ENCODE measurements around the gene SEMA6A.
A peak's percentile ranks its signal among the peaks of the same experiment; 100 is the strongest.

The SEMA6A gene, protein sequence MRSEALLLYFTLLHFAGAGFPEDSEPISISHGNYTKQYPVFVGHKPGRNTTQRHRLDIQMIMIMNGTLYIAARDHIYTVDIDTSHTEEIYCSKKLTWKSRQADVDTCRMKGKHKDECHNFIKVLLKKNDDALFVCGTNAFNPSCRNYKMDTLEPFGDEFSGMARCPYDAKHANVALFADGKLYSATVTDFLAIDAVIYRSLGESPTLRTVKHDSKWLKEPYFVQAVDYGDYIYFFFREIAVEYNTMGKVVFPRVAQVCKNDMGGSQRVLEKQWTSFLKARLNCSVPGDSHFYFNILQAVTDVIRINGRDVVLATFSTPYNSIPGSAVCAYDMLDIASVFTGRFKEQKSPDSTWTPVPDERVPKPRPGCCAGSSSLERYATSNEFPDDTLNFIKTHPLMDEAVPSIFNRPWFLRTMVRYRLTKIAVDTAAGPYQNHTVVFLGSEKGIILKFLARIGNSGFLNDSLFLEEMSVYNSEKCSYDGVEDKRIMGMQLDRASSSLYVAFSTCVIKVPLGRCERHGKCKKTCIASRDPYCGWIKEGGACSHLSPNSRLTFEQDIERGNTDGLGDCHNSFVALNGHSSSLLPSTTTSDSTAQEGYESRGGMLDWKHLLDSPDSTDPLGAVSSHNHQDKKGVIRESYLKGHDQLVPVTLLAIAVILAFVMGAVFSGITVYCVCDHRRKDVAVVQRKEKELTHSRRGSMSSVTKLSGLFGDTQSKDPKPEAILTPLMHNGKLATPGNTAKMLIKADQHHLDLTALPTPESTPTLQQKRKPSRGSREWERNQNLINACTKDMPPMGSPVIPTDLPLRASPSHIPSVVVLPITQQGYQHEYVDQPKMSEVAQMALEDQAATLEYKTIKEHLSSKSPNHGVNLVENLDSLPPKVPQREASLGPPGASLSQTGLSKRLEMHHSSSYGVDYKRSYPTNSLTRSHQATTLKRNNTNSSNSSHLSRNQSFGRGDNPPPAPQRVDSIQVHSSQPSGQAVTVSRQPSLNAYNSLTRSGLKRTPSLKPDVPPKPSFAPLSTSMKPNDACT

DNA sequence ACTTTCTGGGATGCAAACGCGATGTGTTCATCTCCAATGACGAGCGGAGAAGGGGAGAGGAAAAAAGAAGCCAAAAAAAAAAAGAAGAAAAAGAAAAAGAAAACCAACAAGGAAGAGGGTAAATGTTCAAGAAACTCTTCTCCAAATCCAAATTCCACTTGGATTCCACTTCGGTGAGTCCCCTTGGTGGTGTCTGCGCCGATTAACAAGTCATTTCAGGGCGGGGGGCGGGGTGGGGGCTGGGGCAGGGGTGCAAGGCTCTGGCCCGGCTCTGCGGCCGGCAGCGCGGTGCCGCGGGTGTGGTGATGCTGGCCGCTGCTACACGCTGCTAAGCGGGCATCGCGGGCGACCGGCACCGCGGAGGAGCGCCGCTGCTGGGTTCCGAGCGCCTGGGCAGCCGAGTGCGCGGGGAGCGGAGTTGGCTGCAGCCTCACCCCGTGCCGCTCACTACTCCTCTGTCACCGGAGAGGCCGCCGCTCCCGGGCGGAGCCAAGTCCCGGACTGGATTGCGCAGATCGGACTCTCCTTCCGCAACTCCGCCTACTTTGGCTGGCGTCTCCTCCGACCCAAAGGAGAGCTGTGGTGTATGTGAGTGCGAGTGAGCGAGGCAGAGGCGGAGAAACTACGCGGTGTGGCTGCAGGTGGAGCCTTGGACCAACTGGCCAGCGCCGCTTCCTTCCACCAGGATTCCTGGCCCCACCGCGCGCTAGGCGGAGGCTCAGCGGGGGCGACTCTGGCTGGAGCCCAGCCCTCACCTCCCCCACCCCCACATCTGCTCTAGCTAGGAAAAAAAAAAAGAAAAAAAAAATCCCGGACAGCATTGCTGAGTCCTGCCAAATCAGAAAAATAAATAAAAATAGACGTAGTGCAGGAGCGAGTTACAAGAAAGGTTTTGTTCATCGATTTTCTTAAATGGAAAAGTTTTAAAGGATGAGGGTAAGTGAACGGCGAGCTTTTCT lies at the start of gene SEMA6A:
Gene SEMA6A (minus strand): TSS at position 457 of the 959 bp plus-strand sequence. CDS start 69,879 bp downstream, outside the sequence.
- DNase-seq: peak; percentile 54 to 83

DNA sequence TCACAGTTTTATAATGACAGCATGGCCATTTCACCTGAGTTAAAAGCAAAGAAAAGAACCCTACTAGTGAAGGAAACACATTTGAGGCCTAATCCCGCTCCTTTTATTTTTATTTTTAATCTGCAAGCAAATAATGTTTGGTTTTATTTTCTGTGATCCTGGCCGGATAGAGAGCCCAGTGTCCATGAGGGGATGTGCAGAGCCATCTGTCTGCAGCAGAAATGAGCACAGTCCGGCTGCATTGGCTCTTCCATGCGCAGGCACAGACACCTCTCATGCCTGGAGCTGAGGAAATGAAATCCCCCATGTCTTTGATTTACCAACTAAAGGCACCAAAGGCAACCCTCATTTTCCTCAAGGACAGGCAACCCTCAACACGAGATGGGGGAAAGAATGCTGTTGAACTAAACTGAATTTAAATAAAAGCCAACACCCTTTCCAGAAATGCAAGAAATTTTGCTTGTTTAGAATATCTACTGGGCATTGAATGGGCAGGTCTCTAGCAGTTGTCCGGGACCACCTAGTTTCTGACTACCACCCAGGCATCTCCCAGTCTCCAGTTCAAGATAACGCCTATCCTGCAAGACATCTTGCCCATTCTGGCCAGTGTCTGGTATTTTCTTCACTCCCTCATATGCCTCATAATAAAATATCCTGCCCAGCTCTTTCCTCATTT lies 47.9 kb upstream of the SEMA6A start:
- no peak for DNase-seq

DNA sequence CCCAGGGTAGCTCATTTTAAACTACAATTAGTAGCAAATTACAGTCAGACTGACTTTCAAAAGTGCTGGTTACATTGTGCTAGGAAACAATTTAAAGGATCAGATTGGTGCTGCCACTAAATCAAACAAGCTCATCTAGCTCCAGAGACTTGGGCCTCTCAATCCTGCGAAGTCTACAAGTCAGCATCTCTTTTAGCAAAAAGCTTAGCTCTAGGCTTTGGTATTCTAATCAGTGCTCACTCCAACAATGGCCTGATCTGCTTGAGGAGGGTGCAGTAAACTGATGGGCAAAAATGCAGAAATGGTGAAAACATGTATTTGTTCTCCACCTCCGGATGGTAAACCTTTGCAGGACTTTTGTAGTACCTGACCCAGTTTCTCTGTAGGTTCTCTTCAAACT lies 47.0 kb upstream of the SEMA6A start:
- no peak for DNase-seq

DNA sequence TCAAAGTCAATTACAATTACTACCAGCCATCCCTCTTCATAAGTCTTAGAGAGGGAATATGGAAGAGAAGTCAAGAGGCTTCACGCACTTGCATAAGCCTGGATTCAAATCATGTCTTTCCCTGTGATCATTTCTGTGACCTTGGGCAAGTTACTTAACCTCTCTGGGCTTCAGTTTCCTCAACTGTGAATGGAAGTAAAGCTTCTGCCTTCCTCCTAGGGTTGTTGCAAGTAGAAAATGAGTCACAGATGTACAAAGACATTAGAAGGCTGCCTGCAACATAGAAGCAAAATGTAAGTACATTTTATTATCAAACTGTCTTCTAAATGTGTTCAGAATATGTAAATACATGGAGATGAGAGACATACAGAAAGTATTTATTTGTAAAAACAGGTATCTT lies 42.3 kb upstream of the SEMA6A start:
- no peak for DNase-seq

DNA sequence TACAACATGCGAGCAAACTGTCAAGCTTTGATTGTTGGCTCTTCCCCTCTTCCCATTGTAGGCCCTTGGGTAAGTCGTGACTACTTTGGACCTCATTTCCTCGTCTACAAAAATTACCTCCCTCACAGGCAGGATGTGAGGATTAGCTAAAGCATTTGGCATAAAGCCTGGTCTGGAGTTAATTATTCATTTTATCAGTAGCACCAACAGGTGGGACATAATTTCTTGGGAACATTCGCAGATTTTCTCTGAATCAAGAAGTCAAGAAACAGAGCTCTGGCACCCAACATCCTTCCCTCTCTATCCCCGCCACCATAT lies 39.9 kb upstream of the SEMA6A start:
- DNase-seq: no peak

DNA sequence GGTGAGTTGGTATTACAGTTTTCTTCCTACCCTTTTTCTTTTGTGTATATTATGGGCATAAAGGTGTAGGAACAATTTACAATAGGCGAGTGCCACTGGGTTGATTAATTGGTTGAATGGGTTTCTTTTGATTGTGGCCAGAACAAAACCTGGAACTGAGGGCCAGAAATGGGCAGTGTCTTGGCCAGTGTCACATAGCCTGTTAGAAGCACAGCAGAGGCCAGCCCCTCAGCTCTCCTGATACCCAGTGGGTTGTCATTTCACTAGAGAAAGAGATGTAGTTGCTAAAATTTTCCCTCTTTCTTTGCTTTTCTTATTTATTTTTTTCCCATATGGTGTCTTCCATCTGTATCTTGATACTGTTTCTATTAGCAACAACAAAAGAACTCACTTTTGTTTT lies 38.8 kb upstream of the SEMA6A start:
- no peak for DNase-seq

DNA sequence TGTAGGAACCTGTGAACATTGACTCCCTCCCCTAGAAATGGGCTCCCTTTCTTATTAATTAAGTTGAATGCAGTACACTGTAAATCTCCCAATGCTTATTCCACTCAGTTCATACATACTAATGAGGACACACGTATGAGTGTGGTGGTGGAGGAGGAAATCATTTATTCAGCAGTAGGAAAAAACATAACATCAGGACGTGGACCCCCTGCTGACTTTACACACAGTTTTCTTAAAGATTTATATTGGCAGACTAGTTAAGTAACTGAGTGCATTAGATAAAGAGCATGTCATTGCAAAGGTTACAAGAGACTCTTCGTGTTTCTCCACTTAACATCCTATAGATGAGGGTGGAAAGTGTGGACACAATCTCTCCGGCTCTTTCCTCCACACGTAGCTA lies 37.8 kb upstream of the SEMA6A start:
- no peak for DNase-seq

DNA sequence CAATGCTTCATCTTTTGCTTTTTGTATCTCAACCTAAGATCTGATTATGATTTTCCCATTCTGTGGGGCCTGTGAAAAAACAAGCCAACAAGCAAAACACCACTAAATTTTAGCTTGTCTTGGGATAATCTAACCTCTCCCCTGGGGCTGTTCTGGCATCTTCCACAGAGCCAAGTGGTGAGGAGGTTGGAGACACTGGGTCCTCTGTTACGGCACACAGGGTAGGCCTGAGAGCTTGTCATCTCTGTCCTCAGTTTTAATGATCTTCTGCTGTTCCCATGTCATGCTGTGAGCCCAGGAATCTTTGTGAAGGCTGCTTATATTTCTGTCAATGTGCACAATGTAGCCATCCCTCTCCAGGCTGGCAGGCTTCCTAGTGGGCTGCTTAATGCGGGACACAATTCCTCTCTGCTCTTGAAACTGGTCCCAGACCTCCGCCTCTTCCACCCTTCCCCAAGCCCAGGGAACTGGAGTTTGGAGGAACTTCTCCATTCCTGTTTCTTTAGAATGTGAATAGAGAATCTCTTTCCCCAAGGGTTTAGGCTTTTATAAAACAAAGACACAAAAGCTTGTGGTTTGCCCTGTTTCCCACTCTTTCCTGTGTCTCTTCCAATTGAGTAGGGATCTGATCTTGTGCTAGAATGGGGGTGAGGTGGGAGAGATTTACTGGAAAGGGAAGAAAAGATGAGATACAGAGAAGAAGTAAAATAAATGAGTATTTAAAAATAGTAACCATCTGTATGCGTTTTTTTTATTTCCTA lies 30.9 kb upstream of the SEMA6A start:
- no peak for DNase-seq

DNA sequence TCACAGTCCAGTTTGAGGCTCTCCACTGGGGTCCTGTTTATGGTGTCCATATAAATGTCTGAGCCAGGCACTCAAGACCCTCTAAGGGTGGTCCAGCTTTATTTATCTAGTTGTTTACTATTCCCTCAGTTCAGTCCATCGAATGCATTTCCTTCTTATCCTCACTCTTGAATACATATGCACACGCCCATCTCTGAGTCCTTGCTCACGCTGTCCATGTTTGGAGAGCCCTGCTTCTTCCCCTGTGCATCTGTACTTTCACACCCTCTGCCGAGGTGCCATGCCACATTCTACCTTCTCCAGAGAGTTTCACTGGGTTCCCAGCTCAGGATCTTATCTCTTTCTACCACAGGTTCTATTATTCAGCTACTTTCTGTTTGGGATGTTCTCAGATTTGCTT lies 30.2 kb upstream of the SEMA6A start:
- no peak for DNase-seq

DNA sequence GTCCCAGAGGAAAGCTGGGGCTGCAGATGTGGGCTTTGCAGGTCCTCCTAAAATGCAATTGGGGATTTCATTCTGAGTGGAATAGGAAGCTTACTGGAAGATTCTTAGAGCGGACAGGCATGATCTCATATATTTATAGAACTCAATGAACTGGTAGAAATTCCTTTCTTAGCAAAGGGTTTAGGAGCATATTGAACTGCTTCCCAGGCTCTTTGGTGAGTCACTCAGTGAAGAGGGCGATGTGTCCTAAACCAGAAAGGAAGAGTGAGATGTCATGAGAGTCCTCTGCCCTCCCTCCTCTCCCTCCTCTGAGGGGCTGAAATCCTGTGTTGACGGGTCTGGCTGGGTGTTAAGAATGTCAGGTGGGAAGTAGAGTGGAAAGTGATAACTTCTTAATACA lies 26.3 kb upstream of the SEMA6A start:
- no peak for DNase-seq

DNA sequence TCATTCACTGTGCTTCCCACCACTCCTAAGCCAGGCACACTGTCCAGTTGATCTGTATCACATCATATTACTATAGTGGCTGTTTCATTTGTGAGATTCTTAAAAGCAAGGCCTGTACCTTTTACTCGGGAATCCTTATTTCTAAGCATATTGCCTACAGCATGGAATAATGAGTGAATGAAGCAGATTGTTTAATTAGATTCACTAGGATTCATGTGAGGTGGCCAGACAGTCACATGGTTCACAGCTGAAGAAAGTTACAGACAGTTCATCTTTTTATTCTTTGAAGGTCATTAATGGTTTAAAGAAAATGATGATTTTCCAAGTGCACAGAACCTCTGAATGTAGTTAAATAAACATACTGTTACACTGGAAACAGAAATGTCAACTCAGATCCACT lies 24.3 kb upstream of the SEMA6A start:
- DNase-seq: no peak

DNA sequence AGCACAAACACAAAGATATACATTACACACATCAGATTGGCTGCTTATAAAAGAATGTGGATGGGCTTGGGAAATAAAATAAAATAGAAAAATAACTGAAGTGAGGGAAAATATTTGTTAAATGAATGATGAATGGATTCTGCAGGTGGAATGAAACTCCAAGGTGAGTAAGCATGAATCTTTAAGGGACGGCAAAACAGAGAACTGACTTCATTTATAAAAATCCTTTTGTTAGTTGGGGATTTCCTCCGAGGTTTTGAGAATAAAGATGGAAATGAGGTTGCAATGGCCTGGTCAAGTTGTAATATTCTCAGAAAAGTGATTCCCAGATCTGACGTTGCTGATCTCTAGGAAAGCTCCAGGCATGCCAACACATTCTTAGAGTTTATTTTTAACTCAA lies 20.9 kb upstream of the SEMA6A start:
- no peak for DNase-seq

DNA sequence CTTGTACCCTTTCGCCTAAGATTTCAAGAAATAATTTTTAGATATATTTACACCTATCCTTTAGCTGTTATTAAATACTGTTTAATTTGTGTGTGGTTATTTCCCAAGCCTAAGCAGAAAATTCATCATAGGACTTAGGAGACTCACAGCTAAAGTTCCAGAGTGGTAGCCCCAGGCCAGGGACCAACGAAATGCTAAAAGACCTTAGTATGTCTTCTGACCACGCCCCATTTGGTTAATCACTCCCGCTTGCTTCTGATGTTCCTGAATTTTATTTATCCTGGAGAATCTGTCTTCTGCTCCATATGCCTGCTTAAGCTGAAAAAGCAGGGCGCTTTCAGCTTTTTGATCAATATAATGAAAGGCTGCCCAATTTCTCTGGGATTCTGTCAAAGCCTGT lies 18.7 kb upstream of the SEMA6A start:
- DNase-seq: no peak

DNA sequence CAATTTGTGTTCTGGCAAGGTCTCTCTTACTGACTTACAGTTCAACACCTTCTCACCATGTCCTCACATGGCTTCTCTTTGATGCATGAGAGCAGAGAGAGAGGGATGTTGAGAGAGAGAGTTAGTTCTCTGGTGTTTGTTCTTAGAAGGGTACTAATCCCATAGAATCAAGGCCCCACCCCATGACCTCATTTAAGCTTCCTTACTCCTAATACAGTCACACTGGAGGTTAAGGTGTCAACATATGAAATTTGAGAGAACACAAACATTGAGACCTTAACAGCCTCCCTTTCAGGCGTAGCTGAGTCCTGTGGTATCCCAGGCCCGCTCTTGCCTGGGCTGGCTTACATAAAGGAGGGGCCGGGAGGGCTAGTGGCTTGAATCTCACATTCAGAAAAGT lies 10.6 kb upstream of the SEMA6A start:
- no peak for DNase-seq

DNA sequence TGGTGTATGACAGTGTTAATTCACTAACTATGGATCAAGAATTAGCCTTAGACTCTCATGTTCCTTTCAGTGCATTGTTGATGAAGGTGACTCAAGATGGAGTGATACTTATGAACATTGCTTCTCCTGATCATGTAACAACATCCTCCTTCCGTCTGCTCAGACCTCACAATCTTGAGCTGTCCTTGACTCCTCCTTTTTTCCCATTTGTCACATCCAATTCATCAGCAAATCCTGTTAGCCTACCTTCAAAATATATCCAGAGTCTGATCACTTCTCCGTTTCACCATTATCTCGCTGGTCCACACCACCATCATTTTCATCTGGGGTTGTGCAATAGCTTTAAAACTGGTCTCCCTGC lies 9.2 kb upstream of the SEMA6A start:
- no peak for DNase-seq

DNA sequence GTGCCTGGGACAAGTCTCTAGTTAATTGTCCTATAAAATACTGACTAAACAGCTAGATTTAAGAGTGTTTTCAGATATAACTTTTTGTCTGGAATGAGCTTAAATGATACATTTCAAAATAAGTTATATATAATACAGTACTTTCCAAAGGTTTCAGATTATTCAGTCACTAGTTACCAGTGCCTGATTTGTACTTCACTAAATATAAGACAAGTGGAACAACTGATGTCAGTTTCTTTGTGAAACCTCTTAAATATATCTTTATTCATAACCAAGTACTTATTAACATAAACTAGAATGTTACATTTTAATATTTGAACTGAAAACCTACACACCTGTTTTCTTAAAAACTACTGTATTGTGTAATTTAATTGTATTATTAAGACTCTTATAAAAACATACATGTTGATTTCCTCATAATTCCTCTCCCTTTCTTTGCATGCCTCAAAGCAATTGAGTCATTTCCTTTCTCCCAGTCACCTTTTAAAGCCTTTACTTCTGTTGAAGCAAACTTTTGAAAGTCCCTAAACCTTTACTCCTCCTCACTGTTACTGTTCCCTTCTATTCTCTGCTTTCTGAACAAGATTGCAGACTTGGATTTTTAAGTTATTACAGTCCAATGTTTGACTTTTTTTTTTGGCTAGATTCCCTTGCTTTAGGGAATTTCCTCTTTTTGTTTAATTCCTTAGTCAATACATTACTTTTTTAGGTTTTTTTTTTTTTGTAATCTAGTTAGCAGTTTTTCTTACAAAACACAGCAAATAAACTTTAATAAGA lies 8.7 kb upstream of the SEMA6A start:
- DNase-seq: no peak

DNA sequence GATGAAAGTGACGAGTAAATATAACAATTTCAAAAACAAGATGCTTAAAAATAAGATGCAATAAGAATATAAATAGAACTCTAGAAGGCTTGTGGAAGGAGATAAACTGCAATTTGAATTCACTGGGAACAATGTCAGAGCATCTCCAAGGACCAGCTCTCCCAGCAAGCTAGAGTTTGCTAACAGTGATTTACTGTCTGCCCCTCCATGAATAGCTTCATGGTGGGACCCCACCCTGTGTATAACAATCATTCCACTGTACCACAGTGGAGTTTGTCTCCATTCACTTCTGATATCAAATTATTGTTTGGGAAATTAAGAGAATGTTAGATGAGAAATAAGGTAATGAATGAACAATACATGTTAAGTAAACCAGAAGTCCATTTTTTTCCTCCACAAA lies 7.3 kb upstream of the SEMA6A start:
- DNase-seq: no peak

DNA sequence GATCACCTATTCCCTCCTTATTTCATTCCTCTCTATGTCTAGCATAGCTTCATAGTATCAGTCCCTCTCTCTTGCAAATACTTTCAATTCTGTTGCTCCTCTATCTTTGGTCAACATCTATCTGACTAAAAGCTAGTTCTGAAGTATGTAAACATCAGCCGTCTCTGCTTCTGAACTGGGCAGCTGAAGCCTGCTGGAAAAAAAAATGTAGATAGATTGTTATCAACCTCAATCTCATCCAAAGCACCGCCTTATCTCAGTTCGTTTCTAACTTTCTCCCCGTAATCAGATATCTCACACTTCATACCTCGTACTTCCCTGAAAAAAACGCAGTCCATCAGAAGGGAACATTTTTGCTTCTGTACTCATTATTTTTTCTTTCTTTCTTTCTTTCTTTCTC lies 4.5 kb upstream of the SEMA6A start:
- no peak for DNase-seq

DNA sequence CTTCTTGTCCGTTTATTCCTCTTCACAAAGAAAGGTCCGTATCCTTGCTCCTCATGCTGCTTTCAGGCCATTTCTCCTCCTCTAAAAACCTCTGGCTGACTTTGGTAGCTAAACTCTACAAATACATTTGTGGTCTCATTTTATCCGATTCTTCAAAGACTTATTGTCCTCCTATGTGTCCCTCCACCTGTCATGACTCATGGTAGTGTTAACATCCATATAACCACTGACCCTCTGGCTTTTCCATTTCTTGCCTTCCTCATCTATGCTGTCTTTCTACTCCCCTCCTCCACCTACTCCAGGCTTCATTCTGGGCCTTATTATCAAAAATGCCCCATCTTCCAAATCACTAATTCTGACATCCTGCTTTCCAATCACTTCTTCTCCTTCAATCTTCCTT lies 4.1 kb upstream of the SEMA6A start:
- no peak for DNase-seq

DNA sequence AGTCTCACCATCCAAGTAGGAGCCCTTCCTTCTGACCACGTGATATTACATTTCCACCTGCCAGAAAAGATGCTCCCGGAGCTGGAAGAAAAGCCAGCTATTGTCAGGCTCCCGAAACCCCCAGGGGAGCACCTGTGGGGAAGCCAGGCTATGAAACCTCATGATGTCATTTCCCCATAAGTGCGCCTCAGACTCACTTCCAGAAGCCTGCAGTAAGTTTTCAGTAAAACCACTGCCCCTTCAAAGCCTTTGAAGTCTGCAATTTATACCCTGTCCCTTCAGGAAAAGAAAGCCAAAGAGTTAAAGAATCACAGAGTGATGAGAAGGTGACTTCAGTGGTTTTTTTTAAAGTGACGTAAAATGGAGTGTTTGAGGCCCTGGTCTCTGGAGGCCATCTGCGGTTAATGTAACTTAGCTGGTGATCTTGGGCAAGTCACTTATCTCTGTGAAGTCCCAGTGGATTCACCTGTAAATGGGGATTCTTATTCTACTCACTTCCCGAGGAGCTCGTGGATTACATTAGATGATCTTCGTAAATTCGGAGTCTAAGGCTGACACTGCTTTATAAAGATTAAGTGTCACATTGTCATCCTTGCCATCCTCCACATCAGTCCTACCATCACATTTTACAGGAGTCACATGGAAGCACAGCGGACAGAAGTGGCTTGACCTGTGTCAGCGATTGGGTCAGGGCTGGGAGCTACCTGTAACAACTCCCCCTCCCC lies 2.6 kb upstream of the SEMA6A start:
- peak in 1 of 2 donors; percentile 2 for DNase-seq

All from stimulated activated CD4-positive, alpha-beta T cell treated with anti-CD3 and anti-CD28 coated beads, Interleukin-2, amount 100 ng/mL, for 24 hours (primary cell).